Lower lobe of right lung (tissue), 2 donors: ENCODE results near the gene CLSTN2. TPM values are rescaled to one million over a fixed set of nuclear protein-coding genes. Genes with fewer than 3 reads are reported as not detected.

Experiments used
- ATAC-seq, 2 donors: fragments of 200-7000 bp; cut with Tn5 transposase; one replicate each; pipeline ENCODE4 v1.9.1; 2020 to 2022; ENCODE audit warnings: mild to moderate bottlenecking in 2 of 2, moderate library complexity in 2 of 2
- DNase-seq: peaks from one replicate; pipeline ENCODE4 v3.0.0-alpha.2; 2020
- H3K27ac ChIP-seq: fragments of 200-600 bp; one replicate; pipeline ENCODE4 v1.8.0; 2022
- H3K27me3 ChIP-seq: fragments of 200-600 bp; one replicate; pipeline ENCODE4 v1.8.0; 2022; ENCODE audit warnings: low read depth
- H3K36me3 ChIP-seq: fragments of 200-600 bp; one replicate; pipeline ENCODE4 v1.8.0; 2022; ENCODE audit warnings: mild to moderate bottlenecking
- H3K4me1 ChIP-seq: fragments of 200-600 bp; one replicate; pipeline ENCODE4 v1.8.0; 2022
- H3K4me3 ChIP-seq: fragments of 200-600 bp; one replicate; pipeline ENCODE4 v1.8.0; 2022; ENCODE audit warnings: mild to moderate bottlenecking
- H3K9me3 ChIP-seq: fragments of 200-600 bp; one replicate; pipeline ENCODE4 v1.8.0; 2022
- CTCF ChIP-seq: fragments of 200-600 bp; IDR thresholded peaks from one replicate; pipeline ENCODE4 v1.8.0; 2022; ENCODE audit warnings: antibody characterized with exemption, mild to moderate bottlenecking
- intact Hi-C: fragments of 100-400 bp; cut with DNase I; formaldehyde crosslinking; loops from one replicate; pipeline ENCODE4 v1.11.0; 2022
- total RNA-seq: library from RNA; stranded (reverse); fragmentation: NEBNext Ultra II Directional; extraction: Animal tissue kit (Norgen Biotek cat#: 25700); gene quantifications from one replicate; pipeline ENCODE4 v1.2.1, GENCODE V29; 2021
- donor health status: DM: no; HTN: yes; CAD: no; lungs with severe emphysema.

Gene CLSTN2
- total RNA-seq, 1 donor from 2014 or later, result 4.5 TPM

- H3K9me3 ChIP-seq, result no peaks in the 10 kb centered on the region
- TF ChIP-seq CTCF, result no peak
- H3K4me1 ChIP-seq, result no peaks in the 10 kb centered on the region
- H3K36me3 ChIP-seq, result no peaks in the 10 kb centered on the region
- H3K27ac ChIP-seq, result no peak overlapping the region
- intact Hi-C loops, result no loop called here
- DNase-seq (no peak), ATAC-seq (no peak)
- no peaks in the 10 kb centered on the region for H3K27me3 ChIP-seq
- H3K4me3 ChIP-seq, result no peak overlapping the region
Measured at GRCh38 chr3:140537727-140538082, 602.7 kb downstream of the CLSTN2 start.

GRCh38 chr3:140540262-140540661 is 605.3 kb downstream of the CLSTN2 start:
- intact Hi-C loops, result no loop called here
- no peak for DNase-seq
- no peaks in the 10 kb centered on the region for H3K9me3 ChIP-seq
- TF ChIP-seq CTCF, result no peak
- H3K4me1 ChIP-seq, result no peaks in the 10 kb centered on the region
- no peak for ATAC-seq
- H3K27ac ChIP-seq, result no peak overlapping the region
- no peaks in the 10 kb centered on the region for H3K27me3 ChIP-seq
- H3K36me3 ChIP-seq, result no peaks in the 10 kb centered on the region
- no peak overlapping the region for H3K4me3 ChIP-seq

GRCh38 chr3:140541975-140542653 is 607.1 kb downstream of the CLSTN2 start:
- no peak for TF ChIP-seq CTCF
- intact Hi-C loops, result no loop called here

GRCh38 chr3:140545197-140545596 is 610.2 kb downstream of the CLSTN2 start:
- DNase-seq, result no peak
- H3K9me3 ChIP-seq, result no peaks in the 10 kb centered on the region
- TF ChIP-seq CTCF, result no peak
- no peak for ATAC-seq
- H3K27me3 ChIP-seq, result no peaks in the 10 kb centered on the region
- intact Hi-C loops, result no loop called here
- no peak overlapping the region for H3K27ac ChIP-seq
- H3K4me1 ChIP-seq, result no peaks in the 10 kb centered on the region
- H3K4me3 ChIP-seq, result no peak overlapping the region
- no peaks in the 10 kb centered on the region for H3K36me3 ChIP-seq

More at GRCh38 chr3:140541975-140542653, 607.1 kb downstream of the CLSTN2 start:
- H3K27me3 ChIP-seq, result no peaks in the 10 kb centered on the region
- no peak overlapping the region for H3K27ac ChIP-seq
- H3K9me3 ChIP-seq, result no peaks in the 10 kb centered on the region
- no peaks in the 10 kb centered on the region for H3K36me3 ChIP-seq
- ATAC-seq (no peak), DNase-seq (no peak)
- no peaks in the 10 kb centered on the region for H3K4me1 ChIP-seq
- H3K4me3 ChIP-seq, result no peak overlapping the region

GRCh38 chr3:140545756-140546155 is 610.8 kb downstream of the CLSTN2 start:
- no peak overlapping the region for H3K4me3 ChIP-seq

More at GRCh38 chr3:140545756-140546155, 610.8 kb downstream of the CLSTN2 start:
- Histone ChIP-seq H3K9me3 (no peaks in the 10 kb centered on the region), H3K36me3 (no peaks in the 10 kb centered on the region), H3K27me3 (no peaks in the 10 kb centered on the region), H3K4me1 (no peaks in the 10 kb centered on the region), H3K27ac (no peak overlapping the region)
- TF ChIP-seq CTCF, result no peak
- intact Hi-C loops, result no loop called here
- DNase-seq (no peak), ATAC-seq (no peak)
